T-helper 1 cell (primary cell): Measurements from ENCODE around the gene TFDP3.

Experiments used
- DNase-seq, 5 donors: peaks; one replicate each; pipeline ENCODE4 v3.0.0-alpha.2; 2012 to 2020
- total RNA-seq, 4 donors: gene quantifications; one replicate each; lab custom pipeline; 2026; lab: John Stamatoyannopoulos, UW

TFDP3 gene, protein sequence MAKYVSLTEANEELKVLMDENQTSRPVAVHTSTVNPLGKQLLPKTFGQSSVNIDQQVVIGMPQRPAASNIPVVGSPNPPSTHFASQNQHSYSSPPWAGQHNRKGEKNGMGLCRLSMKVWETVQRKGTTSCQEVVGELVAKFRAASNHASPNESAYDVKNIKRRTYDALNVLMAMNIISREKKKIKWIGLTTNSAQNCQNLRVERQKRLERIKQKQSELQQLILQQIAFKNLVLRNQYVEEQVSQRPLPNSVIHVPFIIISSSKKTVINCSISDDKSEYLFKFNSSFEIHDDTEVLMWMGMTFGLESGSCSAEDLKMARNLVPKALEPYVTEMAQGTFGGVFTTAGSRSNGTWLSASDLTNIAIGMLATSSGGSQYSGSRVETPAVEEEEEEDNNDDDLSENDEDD
- 0 reads per million in 4 donors for total RNA-seq

DNA sequence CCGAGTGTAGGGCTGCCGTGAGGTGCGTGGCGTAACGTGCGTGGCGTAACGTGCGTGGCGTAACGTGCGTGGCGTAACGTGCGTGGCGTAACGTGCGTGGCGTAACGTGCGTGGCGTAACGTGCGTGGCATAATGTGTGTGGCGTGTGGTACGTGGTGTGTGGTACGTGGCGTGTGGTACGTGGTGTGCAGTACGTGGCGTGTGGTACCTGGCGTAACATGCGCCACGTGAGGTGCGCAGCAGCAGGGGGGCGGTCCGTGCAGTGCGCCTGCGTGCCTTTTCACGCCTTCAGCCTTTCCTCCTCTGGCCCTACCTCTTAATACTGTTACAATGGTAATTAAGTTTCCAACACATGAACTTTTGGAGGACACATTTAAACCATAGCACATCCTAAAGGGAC is at the start of gene TFDP3:
Gene TFDP3 (minus strand): TSS at position 26 of the 400 bp plus-strand sequence. CDS start 95 bp downstream, outside the sequence.
- no peak for DNase-seq

DNA sequence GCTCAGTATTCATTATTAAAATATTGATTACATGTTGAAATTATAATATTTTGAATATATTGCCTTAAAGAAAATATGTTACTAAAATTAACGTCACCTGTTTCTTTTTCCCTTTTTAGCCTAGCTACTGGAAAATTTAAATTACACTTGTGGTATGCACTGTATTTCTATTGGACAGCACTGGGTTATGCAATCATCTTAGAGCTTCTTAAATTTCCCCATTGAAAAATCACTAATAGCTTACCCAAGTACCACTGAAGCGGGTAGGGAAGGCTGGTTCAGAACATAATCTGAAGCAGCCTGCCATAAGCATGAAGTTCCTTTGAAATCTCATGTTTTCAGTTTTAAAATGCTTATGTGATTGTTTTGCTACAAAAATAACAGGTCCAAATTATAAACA is 49.5 kb upstream of the TFDP3 start:
- DNase-seq, result no peak

DNA sequence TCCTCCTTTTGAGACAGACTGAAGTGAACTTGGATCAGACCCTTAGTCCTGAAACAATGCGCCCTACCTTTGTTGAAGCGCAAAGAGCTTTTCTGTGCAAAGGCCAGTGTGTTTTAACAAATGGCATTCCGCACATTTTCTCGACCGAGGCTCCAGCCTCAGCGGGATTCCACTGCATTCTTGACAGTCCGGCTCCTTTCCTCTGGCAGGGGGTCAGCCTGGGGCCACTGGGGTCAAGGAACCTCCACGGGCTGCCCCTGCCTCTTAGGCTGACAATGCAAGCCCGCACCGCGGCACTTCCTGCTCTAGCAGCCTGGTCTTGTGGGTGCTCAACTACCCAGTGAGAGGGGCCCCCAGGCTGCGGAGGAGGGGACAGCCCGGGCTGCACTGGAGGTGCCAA is 47.2 kb upstream of the TFDP3 start:
- DNase-seq, result no peak

DNA sequence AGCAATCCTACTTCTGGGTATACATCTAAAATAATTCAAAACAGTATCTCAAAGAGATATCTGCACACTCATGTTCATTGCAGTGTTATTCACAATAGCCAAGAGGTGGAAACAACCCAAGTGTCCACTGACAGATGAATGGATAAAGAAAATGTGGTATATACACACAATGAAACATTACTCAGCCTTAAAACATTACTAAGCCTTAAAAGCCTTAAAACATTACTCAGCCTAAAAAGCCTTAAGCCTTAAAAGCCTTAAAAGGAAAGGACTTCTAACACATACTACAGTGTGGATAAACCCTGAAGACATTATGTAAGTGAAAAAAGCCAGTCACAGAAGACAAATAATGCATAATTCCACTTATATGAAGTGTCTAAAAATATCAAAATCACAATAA is 40.3 kb upstream of the TFDP3 start:
- DNase-seq, result no peak

DNA sequence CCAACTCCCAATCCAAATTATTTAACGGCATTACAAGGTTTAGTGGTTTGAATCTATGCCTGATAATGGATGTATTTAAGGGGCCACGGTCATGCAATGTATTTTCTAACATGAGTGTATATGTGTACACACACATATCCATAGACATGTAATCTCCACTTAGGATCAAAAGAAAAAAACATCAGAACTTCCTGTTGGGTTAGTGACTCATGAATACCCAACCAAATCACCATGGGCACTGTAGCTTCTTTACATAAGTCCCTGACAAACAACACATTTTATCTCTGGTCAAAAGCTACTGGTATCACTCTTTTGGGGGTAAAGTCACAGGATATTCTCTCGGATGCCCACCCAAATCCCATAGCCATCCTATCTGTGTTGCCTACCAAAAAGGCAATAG is 36.5 kb upstream of the TFDP3 start:
- no peak for DNase-seq

DNA sequence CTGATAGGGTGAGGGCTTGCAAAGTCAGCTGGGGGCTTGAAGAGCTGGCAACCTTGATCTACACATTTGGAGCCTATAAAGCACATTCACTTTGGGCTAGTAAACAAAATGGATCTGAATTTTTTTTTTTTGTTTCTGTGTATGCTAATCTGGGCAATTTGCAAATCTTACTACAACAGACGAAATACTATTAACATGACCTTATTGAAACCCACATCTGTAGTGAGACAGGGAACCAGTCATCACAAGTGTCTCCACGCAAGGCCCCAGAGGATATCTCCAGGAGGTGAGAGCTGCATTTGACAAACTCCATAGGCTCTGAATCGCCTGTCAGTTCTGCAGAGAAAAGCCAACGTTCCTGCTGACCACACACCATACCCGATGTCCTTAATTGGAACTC is 33.0 kb upstream of the TFDP3 start:
- DNase-seq, result no peak

DNA sequence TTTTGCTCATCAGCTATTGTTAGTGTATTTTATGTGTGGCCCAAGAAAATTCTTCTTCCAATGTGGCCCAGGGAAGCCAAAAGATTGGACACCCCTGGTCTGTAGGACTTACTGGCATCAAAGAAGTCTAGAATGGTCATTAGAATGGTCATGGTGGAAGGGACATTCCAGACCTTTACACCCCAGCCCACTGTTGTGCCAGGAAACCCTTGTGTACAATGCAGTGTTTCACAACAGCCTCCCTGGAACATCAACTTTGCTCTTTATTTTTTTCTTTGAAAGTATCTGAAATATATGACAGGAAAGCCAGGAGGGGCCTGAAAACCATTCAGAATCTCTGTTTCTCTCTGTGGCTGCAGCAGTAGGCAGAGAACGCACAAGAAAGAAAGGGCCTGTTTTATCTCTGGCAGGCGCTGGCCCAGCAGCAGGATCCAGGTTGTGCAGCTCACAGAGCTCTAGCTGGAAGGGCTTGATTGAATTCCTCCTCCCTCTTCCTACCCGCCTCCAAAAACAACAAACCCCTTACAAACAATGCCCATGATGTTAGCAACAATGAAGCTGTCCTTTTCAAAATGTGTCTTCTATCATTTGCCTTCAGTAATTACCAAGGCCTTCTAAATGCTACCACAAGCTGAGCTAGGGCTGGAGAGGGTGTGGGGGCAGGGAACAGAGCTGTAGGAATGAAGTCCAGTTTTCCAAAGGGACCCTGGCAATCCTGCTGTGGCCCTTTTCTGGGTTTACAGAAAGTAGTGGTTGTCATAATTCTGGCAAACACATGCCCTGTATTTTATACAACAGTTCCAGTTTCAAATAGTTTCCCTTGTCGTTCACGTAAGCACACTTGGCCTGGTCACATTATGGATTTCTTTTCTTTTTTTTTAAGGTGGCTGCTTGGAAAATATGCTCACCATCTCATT is 32.3 kb upstream of the TFDP3 start:
- no peak for DNase-seq

DNA sequence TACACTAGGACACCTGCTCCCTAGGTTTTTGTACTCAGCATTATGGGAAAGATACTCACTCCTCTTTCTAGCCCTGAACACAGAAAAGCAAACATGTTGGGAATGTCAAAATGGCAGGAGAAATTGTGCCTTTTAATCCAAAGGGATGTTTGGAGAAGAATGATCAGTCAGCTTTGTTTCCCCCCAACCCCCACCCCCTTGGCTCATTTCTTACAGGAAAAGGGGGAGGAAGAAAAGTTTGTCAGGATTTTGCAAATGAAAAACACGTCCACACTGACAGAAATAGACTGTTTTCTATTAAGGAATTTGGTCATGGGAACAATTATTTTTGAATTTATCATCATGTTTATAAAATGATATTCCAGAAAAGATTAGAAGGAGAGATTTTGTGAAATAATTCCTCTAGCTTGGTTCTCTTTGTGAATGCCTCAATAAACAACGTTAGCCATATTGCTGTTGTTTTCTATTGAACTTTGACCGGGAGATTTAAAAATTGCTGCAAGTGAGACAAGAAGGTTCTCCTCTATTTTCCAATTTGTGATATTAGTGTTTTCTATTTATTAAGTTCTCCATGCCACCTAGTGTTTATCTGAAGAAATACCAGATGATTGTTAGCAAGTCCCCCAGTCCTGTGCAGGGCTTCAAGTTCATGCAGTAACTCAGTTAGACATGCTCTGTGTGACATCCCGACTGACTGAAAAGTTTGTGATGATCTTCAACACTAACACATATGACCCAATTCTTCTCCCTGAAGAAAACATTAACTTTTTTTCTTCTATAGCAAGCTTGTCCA is 31.3 kb upstream of the TFDP3 start:
- no peak for DNase-seq

DNA sequence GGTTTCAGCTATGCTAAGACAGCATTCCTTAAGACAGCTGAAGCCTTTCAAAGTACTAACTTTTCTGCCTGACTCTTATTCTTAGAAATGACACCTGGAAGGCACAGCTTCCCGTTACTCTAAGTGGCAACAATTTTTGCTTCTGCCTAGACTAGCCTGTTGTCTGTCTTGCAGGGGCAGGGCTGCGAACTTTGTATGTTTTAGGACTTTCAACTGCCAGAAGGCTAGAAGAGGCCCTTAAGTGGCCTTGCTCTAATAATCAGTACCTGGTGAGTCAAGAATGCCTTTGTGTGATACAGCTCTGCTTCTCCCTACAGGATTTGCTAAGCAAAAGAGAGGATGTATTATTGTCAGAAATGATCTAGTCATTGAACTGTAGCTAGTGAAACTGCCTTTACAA is 30.0 kb upstream of the TFDP3 start:
- DNase-seq, result no peak

DNA sequence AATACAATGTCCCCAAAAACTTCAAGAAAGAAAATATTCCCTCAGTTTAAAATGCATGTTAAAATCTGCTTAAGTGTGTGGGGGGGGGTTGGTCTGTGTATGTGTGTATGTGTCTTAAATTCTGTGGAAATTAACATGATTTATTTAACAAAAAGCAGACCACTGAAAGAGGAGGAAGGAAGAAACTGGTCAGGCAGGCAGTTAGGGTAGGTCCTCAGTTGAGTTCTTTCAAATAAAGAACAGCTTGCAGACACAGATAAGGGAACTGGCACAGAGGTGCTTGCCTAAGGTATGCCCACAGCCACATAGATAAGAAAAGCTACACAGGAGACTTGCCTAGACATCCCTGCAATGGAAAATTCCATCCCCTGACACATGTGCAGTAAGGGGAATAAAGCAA is 28.8 kb upstream of the TFDP3 start:
- DNase-seq, result no peak

DNA sequence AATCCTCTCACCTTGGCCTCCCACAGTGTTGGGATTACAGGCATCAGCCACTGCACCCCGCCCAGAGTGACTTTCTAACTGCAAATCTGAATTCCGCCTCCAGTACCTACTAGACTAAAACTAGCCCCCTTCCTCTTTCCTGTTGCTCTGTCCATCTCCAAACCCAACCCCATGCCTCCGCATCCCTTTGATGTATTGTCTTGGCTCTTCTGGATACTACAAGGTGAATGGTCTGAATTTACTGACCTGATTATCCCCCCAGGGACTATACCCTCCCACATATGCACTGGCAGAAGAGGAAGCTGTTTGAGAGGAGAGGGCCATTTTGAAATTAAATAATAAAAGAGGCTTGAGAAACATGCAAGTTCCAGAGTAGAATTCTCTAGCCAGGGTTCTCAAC is 17.7 kb upstream of the TFDP3 start:
- DNase-seq, result no peak

DNA sequence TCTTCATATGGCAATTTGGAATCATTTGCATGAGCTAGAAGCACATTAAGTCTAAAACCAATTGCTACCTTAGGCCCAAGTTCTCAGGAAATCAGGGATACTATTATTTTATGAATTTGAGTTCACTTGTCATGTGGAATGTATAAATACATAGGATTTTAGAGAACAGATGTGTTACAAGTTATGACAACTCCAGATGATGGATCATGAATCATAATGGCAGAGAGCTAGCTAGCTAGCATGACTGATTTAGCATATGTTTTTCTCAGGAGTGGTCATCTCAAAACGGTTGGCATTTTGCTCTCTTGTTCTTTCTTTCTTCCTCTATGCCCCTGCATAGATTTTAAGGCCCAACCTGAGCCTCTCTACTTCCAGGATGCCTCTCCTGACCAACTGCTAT is 14.2 kb upstream of the TFDP3 start:
- DNase-seq, result no peak

DNA sequence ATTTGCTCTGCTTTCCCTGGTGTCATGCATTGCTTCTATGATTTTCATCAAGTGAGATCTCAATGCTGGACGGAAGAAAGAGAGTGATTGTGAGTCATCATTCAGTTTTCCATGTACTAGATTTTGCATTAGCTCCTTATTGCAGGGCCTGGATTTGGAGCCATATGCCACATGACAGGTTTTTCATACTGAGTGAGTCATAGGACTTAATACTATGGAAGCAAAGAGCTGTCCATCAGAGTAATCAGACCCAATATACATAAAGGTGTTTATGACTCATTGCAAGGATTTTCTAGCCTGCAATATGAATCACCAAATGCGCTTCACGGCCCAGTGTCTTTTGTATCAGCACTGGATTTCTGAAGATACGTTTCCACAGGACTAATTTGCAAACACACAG is 11.2 kb upstream of the TFDP3 start:
- no peak for DNase-seq

DNA sequence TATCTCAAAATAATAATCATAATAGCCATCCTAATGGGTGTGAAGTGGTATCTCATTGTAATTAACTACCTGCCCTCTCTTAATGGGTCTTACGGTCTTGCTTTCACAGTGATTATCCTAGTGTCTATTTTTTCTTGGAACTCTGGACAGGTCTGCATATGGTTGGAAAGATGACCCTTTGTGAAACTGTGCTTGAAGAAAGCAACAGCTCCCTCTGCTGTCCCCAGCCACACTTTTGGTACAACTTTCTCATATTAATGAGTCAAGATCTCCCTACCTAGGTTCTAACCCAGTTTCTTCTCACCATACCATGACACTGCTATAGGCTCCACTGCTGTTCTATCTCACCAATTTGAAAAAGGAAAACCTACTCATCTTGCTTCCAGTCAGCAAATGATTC is 2.4 kb downstream of the TFDP3 start:
- no peak for DNase-seq

DNA sequence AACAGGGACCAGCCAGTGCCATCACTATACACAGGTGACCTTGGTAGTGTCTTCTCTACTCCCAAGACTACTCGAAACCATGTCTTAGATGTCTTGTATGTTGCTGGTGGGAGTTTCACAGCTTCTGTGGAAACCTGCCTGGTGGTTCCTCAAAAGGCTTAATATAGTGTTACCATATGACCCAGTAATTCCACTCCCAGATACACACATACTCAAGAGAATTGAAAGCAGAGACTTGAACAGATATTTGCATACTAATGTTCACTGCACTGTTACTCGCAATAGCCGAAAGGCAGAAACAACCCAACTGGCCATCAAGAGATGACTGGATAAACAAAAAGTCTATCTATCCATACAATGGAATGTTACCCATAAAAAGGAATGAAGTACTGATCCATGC is 3.1 kb downstream of the TFDP3 start:
- DNase-seq, result no peak

DNA sequence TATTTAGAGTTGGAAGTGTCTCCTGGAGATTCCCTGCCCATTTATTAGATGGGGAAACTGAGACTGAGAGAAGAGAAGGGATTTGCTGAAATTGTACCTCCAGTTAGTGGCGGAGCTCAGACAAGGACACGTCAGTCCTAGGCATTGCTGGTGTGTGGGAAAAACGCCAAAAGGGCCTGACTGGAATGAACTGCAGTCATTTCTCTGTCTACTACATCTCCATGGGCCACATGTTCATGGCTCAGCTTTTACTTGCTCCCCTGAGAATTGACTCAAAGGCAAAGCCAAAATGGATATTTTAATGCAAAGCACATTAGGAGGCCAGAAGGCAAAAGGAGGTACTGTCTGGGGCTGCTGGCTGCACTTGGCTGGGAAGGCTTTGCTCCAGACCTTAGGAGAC is 3.9 kb downstream of the TFDP3 start:
- DNase-seq, result no peak

DNA sequence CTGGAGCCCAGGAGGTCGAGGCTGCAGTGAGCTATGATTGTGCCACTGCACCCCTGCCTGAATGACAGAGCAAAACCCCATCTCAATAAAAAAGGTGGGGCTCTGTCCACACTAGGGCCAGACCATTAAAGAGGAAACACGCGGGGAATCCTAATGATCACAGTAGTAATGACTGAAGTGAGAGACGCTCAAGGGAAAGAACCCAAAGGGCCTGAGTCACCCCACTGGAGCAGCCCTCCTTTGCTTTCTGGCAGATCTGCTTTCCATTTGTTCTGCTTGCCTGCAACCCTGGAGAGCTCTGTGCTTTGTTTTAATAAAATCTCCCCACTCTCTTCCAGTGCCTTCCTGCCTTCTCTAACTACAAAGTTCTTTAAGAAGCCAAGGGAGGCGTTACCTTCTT is 5.0 kb downstream of the TFDP3 start:
- DNase-seq, result no peak

DNA sequence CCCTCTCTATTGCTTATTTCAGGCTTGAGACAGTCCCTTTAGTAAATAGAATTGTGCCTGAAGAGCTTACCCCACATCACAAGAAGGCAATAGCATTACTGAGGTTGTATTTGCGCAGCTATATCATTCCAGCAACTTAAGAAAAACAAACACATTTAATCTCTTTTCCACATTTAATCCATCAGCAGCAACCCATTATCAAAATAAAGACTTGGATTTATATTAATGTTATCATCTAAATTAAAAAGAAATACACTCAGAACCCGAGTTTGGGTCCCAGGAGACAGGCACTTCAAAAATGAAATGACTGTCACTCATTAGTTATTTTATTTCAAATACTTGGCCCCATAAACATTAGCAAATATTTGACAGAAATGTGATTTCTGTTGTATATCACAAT is 10.4 kb downstream of the TFDP3 start:
- no peak for DNase-seq

DNA sequence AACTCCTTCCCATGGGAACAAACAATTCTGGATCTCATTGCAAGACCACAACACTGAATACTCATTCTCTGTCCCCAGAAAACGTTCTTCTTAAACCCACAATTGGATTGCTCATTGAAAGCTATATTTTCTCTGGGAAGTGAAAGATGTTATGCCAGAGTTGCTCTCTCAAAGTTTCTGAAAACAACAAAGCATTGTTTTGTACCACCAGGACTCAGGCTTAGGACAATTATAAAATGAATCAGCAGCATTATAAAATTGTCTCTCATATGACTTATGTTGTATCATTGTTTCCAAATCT is 26.5 kb downstream of the TFDP3 start:
- DNase-seq, result no peak

DNA sequence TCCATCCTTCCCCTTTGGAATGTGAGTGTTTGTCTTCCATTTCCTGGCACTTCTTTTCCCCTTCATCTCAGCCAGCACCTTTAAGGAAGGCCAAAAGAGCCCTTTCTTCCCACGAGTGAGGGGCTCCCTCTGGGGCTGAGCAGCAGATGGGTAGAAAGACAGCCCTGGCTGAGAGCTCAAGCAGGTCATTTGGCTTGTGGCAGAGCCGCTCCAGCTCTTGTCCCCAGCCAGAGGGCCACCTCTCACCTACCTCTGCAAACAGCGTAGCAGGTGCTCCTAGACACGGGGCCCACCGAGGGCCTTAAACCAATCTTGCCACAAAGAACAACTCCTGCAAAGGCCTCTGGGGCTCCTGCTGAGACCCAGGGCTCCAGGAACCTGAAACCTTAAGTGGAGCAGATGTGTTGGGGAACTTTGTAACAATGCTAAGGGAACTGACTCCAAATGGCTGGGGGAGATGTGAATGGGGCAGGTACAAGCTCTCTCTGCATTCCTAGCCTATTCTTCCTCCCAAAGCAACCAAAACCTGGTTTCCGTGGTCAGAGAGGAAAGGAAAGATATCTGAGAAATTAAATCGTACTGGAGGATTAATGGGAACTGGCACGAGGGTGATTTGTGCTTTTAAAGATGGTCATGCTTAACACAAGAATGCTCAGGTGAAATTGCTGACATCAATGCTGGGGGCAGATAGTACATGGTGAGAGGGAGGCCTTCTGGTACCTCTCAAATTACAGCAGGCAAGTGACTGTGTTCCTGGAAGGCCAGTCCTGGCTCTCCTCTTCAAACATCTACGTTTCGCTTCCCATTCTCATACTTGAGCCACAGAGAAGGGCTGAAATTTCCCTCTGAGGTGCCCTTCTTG is 27.0 kb downstream of the TFDP3 start:
- DNase-seq, result no peak

DNA sequence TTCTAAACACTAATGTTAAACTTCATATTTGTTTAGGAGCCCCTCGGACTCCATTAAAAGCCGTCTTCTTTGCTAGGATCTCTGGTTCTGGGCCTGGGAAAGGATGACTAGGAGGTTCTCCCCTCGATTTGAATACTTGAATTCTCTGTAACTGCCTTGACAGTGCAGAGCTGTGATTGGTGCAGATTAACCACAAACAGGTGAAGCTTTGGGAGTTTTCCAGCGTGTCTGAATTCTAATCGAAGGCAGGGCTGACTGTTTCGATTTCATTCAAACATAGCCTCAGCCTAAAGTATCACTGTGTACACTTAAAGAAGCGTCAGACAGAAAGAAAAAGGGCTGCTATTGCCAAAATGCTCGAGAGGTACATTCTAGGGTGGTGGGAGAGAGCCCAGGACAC is 29.0 kb downstream of the TFDP3 start:
- no peak for DNase-seq

DNA sequence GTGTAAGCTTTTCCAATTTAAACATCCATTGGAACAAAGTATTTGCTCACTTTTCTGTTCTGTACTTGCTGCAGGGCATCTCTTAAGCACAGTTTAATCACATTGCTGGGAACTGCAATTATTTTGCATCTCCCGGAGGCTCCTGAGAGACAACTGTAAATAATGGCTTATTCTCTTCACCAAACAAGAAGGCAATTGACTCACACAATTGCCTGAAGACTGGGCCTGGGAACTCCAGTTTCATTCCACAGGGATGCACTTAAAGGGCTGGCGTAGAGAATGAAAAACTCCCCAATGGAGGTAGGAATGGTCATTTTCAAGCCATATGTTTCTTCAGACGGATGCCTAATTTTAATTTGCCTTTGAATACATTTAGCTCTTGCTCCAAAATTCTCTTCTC is 29.5 kb downstream of the TFDP3 start:
- DNase-seq, result no peak
